K562 (cell line): ENCODE data around the gene PRCP. TPM values are rescaled to one million over a fixed set of nuclear protein-coding genes. Genes with fewer than 3 reads are reported as not detected.
A peak's percentile ranks its signal among the peaks of the same experiment; 100 is the strongest.

Source experiments
- ATAC-seq: fragments of 200-7000 bp; cut with Tn5 transposase; 3 replicates; pipeline ENCODE4 v1.9.1; 2020; ENCODE audit warnings: moderate library complexity
- BruUV-seq: library from RNA; stranded (reverse); fragments of 400-500 nt; replicated peaks from 2 replicates; lab custom pipeline; 2021; lab: Mats Ljungman, UMichigan
- CTCF ChIA-PET: fragments of 300-600 bp; formaldehyde crosslinking; extraction: SDS; loops from one replicate; lab custom pipeline; 2021; ENCODE audit warnings: low intra/inter-chr PET ratio; lab: Yijun Ruan, JAX
- POLR2A ChIA-PET: fragments of 300-600, 350-650 bp; sonication (Branson Sonifier 250); formaldehyde crosslinking; extraction: SDS; loops from one replicate; lab custom pipeline; 2021; ENCODE audit warnings: antibody characterized with exemption, inconsistent platforms; lab: Yijun Ruan, JAX
- DNase-seq, 4 experiments: peaks; one replicate each; pipeline versions ENCODE4 v3.0.0 to v3.0.0-alpha.2; 2011 to 2018; ENCODE audit warnings: low spot score in 3 of 4, mixed read lengths in 3 of 4; ENCODE audit errors: extremely low read depth in 1 of 4
- FAIRE-seq: peaks from 2 replicates; lab custom pipeline; 2011; peaks lifted over from hg19 to GRCh38; lab: Jason Lieb, UNC
- H2AFZ ChIP-seq: 2 replicates; pipeline ENCODE4 v1.6.0; 2011; ENCODE audit warnings: low read depth, low read length, control low read depth, inconsistent platforms
- H3K27ac ChIP-seq: fragments of 200-600 bp; 3 replicates; pipeline ENCODE4 v1.8.0; 2011; ENCODE audit warnings: low read depth, mild to moderate bottlenecking, control low read depth, inconsistent platforms, low read length, moderate library complexity, mixed read lengths; ENCODE audit errors: extremely low read depth
- H3K27me3 ChIP-seq, 2 experiments: fragments of 300-600 bp in 1 of 2; 2 replicates in 1 of 2; 3 replicates in 1 of 2; pipeline versions ENCODE4 v1.6.0 to v1.8.0; 2011; ENCODE audit warnings: inconsistent platforms in 2 of 2, low read length in 2 of 2, mild to moderate bottlenecking in 1 of 2, mixed read lengths in 1 of 2, moderate library complexity in 1 of 2; ENCODE audit not compliant: control insufficient read depth in 2 of 2, insufficient read depth in 2 of 2
- H3K36me3 ChIP-seq: fragments of 300-600 bp; 3 replicates; pipeline ENCODE4 v1.8.0; 2011; ENCODE audit warnings: mild to moderate bottlenecking, low read length, inconsistent platforms; ENCODE audit not compliant: control insufficient read depth, insufficient read depth
- H3K4me1 ChIP-seq, 2 experiments: fragments of 200-600 bp in 1 of 2; replicated peaks in 1 of 2; 2 replicates in 1 of 2; 3 replicates in 1 of 2; pipeline versions ENCODE4 v1.5.1 to v1.8.0; 2011; ENCODE audit warnings: inconsistent platforms in 2 of 2, low read length in 2 of 2, mild to moderate bottlenecking in 1 of 2, mixed read lengths in 1 of 2, moderate library complexity in 1 of 2; ENCODE audit not compliant: control insufficient read depth in 2 of 2, insufficient read depth in 2 of 2
- H3K4me2 ChIP-seq: 2 replicates; pipeline ENCODE4 v1.6.1; 2011; ENCODE audit warnings: low read length, control low read depth, inconsistent platforms, mixed read lengths; ENCODE audit not compliant: insufficient read depth
- H3K4me3 ChIP-seq: fragments of 200-600 bp; sonication (generic), shearing (Covaris generic); 2 replicates; pipeline ENCODE4 v1.5.1; 2016; ENCODE audit warnings: control low read depth, inconsistent platforms
- H3K79me2 ChIP-seq: fragments of 200-600 bp; 3 replicates; pipeline ENCODE4 v1.8.0; 2011; ENCODE audit warnings: low read length, inconsistent platforms; ENCODE audit not compliant: control insufficient read depth, insufficient read depth
- H3K9ac ChIP-seq, 2 experiments: 2 replicates each; pipeline versions ENCODE4 v1.6.0 to v1.6.1; 2011; ENCODE audit warnings: low read depth in 2 of 2, low read length in 2 of 2, control low read depth in 1 of 2, inconsistent platforms in 1 of 2, mild to moderate bottlenecking in 1 of 2, mixed read lengths in 1 of 2; ENCODE audit not compliant: insufficient read depth in 1 of 2
- H3K9me1 ChIP-seq: one replicate; pipeline ENCODE4 v1.6.0; 2011; ENCODE audit warnings: inconsistent platforms, mild to moderate bottlenecking, low read length, moderate library complexity; ENCODE audit not compliant: control insufficient read depth, insufficient read depth
- H3K9me3 ChIP-seq: replicated peaks from 2 replicates; pipeline ENCODE4 v1.5.1; 2011; ENCODE audit warnings: low read depth, low read length, inconsistent platforms; ENCODE audit not compliant: control insufficient read depth, insufficient read depth
- H4K20me1 ChIP-seq: replicated peaks from 2 replicates; pipeline ENCODE4 v1.6.1; 2011; ENCODE audit warnings: low read length, inconsistent platforms, mixed read lengths; ENCODE audit not compliant: control insufficient read depth, insufficient read depth
- ADNP ChIP-seq: fragments of 200-800 bp; sonication (Bioruptor generic); IDR thresholded peaks from 2 replicates; pipeline ENCODE4 v1.6.1; 2016; ENCODE audit warnings: missing genetic modification characterization, missing compliant biosample characterization
- BCOR ChIP-seq: fragments of 450-650 bp; IDR thresholded peaks from 2 replicates; pipeline ENCODE4 v1.6.1; 2016
- FIP1L1 ChIP-seq: fragments of 200-400 bp; formaldehyde crosslinking; IDR thresholded peaks from 2 replicates; pipeline ENCODE4 v1.6.1; 2018; ENCODE audit warnings: mild to moderate bottlenecking, low read depth, low read length; ENCODE audit not compliant: poor library complexity, severe bottlenecking
- KDM1A ChIP-seq, 2 experiments: fragments of 450-650 bp; IDR thresholded peaks; 2 replicates each; pipeline ENCODE4 v1.6.1; 2016; ENCODE audit warnings: mild to moderate bottlenecking in 2 of 2
- RBM25 ChIP-seq: fragments of 200-400 bp; formaldehyde crosslinking; IDR thresholded peaks from 2 replicates; pipeline ENCODE4 v1.6.1; 2018; ENCODE audit warnings: low read length, low read depth, moderate library complexity; ENCODE audit not compliant: severe bottlenecking
- STAT5B ChIP-seq: fragments of 250-450 bp; sonication (Bioruptor Pico); IDR thresholded peaks from 2 replicates; pipeline ENCODE4 v1.8.0; 2021; ENCODE audit warnings: mild to moderate bottlenecking, inconsistent platforms
- ZEB2 ChIP-seq: fragments of 450-650 bp; IDR thresholded peaks from 2 replicates; pipeline ENCODE4 v1.6.1; 2016
- ZNF77 ChIP-seq: fragments of 250-450 bp; sonication (Bioruptor Pico); IDR thresholded peaks from 2 replicates; pipeline ENCODE4 v1.5.0; 2020
- WGBS: fragments of 100-300 bp; shearing (Covaris generic); methylation state at CpG from one replicate; pipeline ENCODE4 v1.1.6; 2016; ENCODE audit warnings: low coverage, mixed read lengths; ENCODE audit not compliant: insufficient coverage; ENCODE audit errors: missing lambda C conversion rate; 5-methylcytosine and 5-hydroxymethylcytosine counted together
- in situ Hi-C: fragments of 300-500 bp; cut with MboI; formaldehyde crosslinking; loops from 4 replicates; pipeline ENCODE4 v1.15.0; 2018; ENCODE audit warnings: inconsistent platforms, mixed read lengths
- intact Hi-C: fragments of 100-400 bp; cut with micrococcal nuclease; formaldehyde crosslinking; loops from 2 replicates; pipeline ENCODE4 v1.14.2; 2022
- polyA plus RNA-seq, 8 experiments: library from polyadenylated mRNA; depleted of rRNA in 4 of 8; stranded (reverse) in 5 of 8; unstranded in 3 of 8; fragments of >200 nt; fragmentation: Nextera tagmentation in 2 of 8; fragmentation: Illumina TruSeq in 1 of 8; extraction: Ambion mirVana in 2 of 8; extraction: Trizol in 1 of 8; gene quantifications; 2 replicates each; pipeline versions ENCODE4 v1.2.1 to v1.2.3, GENCODE V29; 2011 to 2014; ENCODE audit warnings: inconsistent platforms in 1 of 8, missing spikeins in 1 of 8
- total RNA-seq, 7 experiments: library from RNA; depleted of rRNA in 6 of 7; stranded (reverse); fragments of >200 nt in 6 of 7; fragmentation: Illumina TruSeq in 2 of 7; extraction: Trizol in 2 of 7; gene quantifications; 2 replicates each; pipeline versions ENCODE4 v1.2.1 to v1.2.3, GENCODE V29; 2011 to 2021; ENCODE audit warnings: low replicate concordance in 1 of 7

Gene PRCP
- total and polyA plus RNA-seq, 9 of the 15 experiments (the other 6 are each of a cell fraction or from before 2014, with no cell fraction given): 9.5 to 43.1 (median 23.2) TPM

GRCh38 chr11:82786001-82786400 is 114.2 kb downstream of the PRCP start:
- intact Hi-C loops (no loop called here), in situ Hi-C loops (no loop called here)
- no peak overlapping the region for H2AFZ ChIP-seq
- H3K4me2 ChIP-seq: no peak overlapping the region
- H3K9me3 ChIP-seq: peaks cover 4% of the 10 kb centered on the region; the same call in 1 of the 2 replicates
- H4K20me1 ChIP-seq: no peaks in the 10 kb centered on the region
- WGBS: 77% methylated on average over 2 of the region's 2 CpGs
- ATAC-seq: no peak
- no peak overlapping the region for H3K4me3 ChIP-seq
- TF ChIP-seq STAT5B (CRISPR knock-in tag): no peak
- no peak for TF ChIP-seq ZEB2
- peak; percentile 88 for TF ChIP-seq RBM25
- TF ChIP-seq BCOR: peak; percentile 76
- TF ChIP-seq ADNP (tag): peak; percentile 83
- TF ChIP-seq ZNF77 (CRISPR knock-in tag): no peak
- peak in 1 of 2 experiments; percentile 45; a peak in 1 of 4 replicates for TF ChIP-seq KDM1A (IDR thresholded peaks at IDR 0.05)
- TF ChIP-seq FIP1L1: no peak
- no peak overlapping the region for H3K9ac ChIP-seq
- no TSS peak for BruUV-seq
- no peaks in the 10 kb centered on the region for H3K9me1 ChIP-seq
- no peaks in the 10 kb centered on the region for H3K36me3 ChIP-seq
- DNase-seq: no peak
- FAIRE-seq: no peak
- POLR2A ChIA-PET: interaction anchor here (1.0 kb wide), 1 partner anchor 19 kb away, joined by 3 read pairs; no protein-coding TSS in a partner anchor
- peaks cover 9 to 22% of the 10 kb centered on the region in 2 experiments; a peak in 4 of 5 replicates for H3K4me1 ChIP-seq
- CTCF ChIA-PET: no interaction called here
- no peak overlapping the region for H3K27ac ChIP-seq
- H3K27me3 ChIP-seq: no peaks in the 10 kb centered on the region
- H3K79me2 ChIP-seq: no peaks in the 10 kb centered on the region
